ENCODE measurements around the gene KCND2.

DNA sequence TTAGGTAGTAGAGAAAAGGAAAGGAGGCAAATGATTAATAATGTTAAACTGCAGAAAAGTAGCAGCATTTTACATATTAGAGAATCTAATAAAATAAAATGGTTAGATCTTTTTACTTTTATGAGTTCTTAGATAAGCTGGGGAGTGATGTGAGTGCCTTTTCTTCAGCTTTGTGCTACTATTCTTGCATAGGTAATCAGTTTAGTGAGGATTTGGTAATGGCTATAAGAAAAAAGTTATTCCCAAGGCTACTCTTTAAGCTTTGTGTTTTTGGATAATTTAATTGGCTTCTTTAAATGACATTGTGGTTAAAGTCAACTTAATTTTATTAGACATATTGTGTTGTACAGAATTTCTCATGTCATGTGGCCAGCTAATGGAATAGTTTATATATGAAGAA lies 3.7 kb downstream of the KCND2 start:
- TF ChIP-seq, protein P1, sequence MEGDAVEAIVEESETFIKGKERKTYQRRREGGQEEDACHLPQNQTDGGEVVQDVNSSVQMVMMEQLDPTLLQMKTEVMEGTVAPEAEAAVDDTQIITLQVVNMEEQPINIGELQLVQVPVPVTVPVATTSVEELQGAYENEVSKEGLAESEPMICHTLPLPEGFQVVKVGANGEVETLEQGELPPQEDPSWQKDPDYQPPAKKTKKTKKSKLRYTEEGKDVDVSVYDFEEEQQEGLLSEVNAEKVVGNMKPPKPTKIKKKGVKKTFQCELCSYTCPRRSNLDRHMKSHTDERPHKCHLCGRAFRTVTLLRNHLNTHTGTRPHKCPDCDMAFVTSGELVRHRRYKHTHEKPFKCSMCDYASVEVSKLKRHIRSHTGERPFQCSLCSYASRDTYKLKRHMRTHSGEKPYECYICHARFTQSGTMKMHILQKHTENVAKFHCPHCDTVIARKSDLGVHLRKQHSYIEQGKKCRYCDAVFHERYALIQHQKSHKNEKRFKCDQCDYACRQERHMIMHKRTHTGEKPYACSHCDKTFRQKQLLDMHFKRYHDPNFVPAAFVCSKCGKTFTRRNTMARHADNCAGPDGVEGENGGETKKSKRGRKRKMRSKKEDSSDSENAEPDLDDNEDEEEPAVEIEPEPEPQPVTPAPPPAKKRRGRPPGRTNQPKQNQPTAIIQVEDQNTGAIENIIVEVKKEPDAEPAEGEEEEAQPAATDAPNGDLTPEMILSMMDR (conservative IDR thresholded peaks at IDR 0.05; ENCODE audit: low read depth, low read length) = no peak
- no peak for TF ChIP-seq EZH2phosphoT487 (IDR thresholded peaks at IDR 0.05; ENCODE audit: borderline replicate concordance, low read length)

All from PC-3 (cell line).